ENCODE results near the gene SERP2.

SERP2 gene

GRCh38 chr13:44417446-44417845 is 43.8 kb downstream of the SERP2 start:
- DNase-seq, result no peak
- no peaks in the 10 kb centered on the region for H3K27me3 ChIP-seq
- H3K4me1 ChIP-seq, result no peaks in the 10 kb centered on the region
- no peaks in the 10 kb centered on the region; the same call in 1 of the 2 replicates for H3K36me3 ChIP-seq
- H3K4me3 ChIP-seq (ENCODE audit: low read depth, low read length), result no peak overlapping the region
- H3K9me3 ChIP-seq, result no peaks in the 10 kb centered on the region
- TF ChIP-seq CTCF (IDR thresholded peaks at IDR 0.05; ENCODE audit: low read depth, low read length), result no peak

GRCh38 chr13:44417876-44418275 is 44.3 kb downstream of the SERP2 start:
- no peak for TF ChIP-seq CTCF (IDR thresholded peaks at IDR 0.05; ENCODE audit: low read depth, low read length)
- no peaks in the 10 kb centered on the region for H3K27me3 ChIP-seq
- H3K9me3 ChIP-seq, result no peaks in the 10 kb centered on the region
- no peak overlapping the region for H3K4me3 ChIP-seq (ENCODE audit: low read depth, low read length)
- no peaks in the 10 kb centered on the region; the same call in 1 of the 2 replicates for H3K36me3 ChIP-seq
- no peaks in the 10 kb centered on the region for H3K4me1 ChIP-seq
- no peak for DNase-seq

- no peak overlapping the region for H3K4me3 ChIP-seq (ENCODE audit: low read depth, low read length)
- H3K9me3 ChIP-seq, result no peaks in the 10 kb centered on the region
- H3K27me3 ChIP-seq, result no peaks in the 10 kb centered on the region
- H3K36me3 ChIP-seq, result no peaks in the 10 kb centered on the region; the same call in 1 of the 2 replicates
- no peak for TF ChIP-seq CTCF (IDR thresholded peaks at IDR 0.05; ENCODE audit: low read depth, low read length)
- peaks cover 3% of the 10 kb centered on the region for H3K4me1 ChIP-seq
- DNase-seq, result no peak
Measured at GRCh38 chr13:44420376-44421220, 47.0 kb downstream of the SERP2 start.

- DNase-seq, result no peak
- peaks cover 7% of the 10 kb centered on the region for H3K4me1 ChIP-seq
- no peaks in the 10 kb centered on the region; the same call in 1 of the 2 replicates for H3K36me3 ChIP-seq
- no peak overlapping the region for H3K4me3 ChIP-seq (ENCODE audit: low read depth, low read length)
- H3K27me3 ChIP-seq, result no peaks in the 10 kb centered on the region
- no peaks in the 10 kb centered on the region for H3K9me3 ChIP-seq
- no peak for TF ChIP-seq CTCF (IDR thresholded peaks at IDR 0.05; ENCODE audit: low read depth, low read length)
Measured at GRCh38 chr13:44421853-44422525, 48.4 kb downstream of the SERP2 start.

- no peaks in the 10 kb centered on the region for H3K27me3 ChIP-seq
- no peak for TF ChIP-seq CTCF (IDR thresholded peaks at IDR 0.05; ENCODE audit: low read depth, low read length)
- no peak overlapping the region for H3K4me3 ChIP-seq (ENCODE audit: low read depth, low read length)
- H3K4me1 ChIP-seq, result peaks cover 7% of the 10 kb centered on the region
- DNase-seq, result no peak
- H3K36me3 ChIP-seq, result no peaks in the 10 kb centered on the region; the same call in 1 of the 2 replicates
- no peaks in the 10 kb centered on the region for H3K9me3 ChIP-seq
Measured at GRCh38 chr13:44422755-44423643, 49.4 kb downstream of the SERP2 start.
